GM23338 (cell line): ENCODE data around the gene TFDP1.

Source experiments
- CREB1 ChIP-seq: fragments of 250-450 bp; sonication (Bioruptor Pico); IDR thresholded peaks from 2 replicates; pipeline ENCODE4 v1.5.0; 2020; ENCODE audit warnings: low read depth, mild to moderate bottlenecking, moderate library complexity
- CTCF ChIP-seq, 2 experiments: fragments of 200-600 bp in 1 of 2; sonication (generic) in 1 of 2; conservative IDR thresholded peaks; 2 replicates each; pipeline versions ENCODE4 v1.5.1 to v1.6.1; 2016 to 2017; ENCODE audit warnings: antibody characterized with exemption in 2 of 2, low read depth in 2 of 2, mild to moderate bottlenecking in 2 of 2, moderate library complexity in 1 of 2
- EZH2 ChIP-seq: fragments of 200-600 bp; sonication (generic); IDR thresholded peaks from one replicate; pipeline ENCODE4 v1.8.0; 2017; ENCODE audit warnings: antibody characterized with exemption, mild to moderate bottlenecking, low read depth; ENCODE audit not compliant: unreplicated experiment
- EZH2phosphoT487 ChIP-seq: fragments of 200-600 bp; sonication (generic); IDR thresholded peaks from one replicate; pipeline ENCODE4 v1.8.1; 2018; ENCODE audit warnings: antibody characterized with exemption; ENCODE audit not compliant: unreplicated experiment
- POLR2AphosphoS5 ChIP-seq: IDR thresholded peaks from 2 replicates; pipeline ENCODE4 v1.6.1; 2016; ENCODE audit warnings: antibody characterized with exemption, low read depth
- STAT1 ChIP-seq: IDR thresholded peaks from one replicate; pipeline ENCODE4 v1.6.1; 2016; ENCODE audit warnings: antibody characterized with exemption; ENCODE audit not compliant: unreplicated experiment
- ZNF114 ChIP-seq: fragments of 250-450 bp; sonication (Bioruptor Pico); IDR thresholded peaks from 2 replicates; pipeline ENCODE4 v1.5.0; 2020; ENCODE audit warnings: mild to moderate bottlenecking, moderate library complexity

- TF ChIP-seq CTCF (conservative IDR thresholded peaks at IDR 0.05; ENCODE audit: low read depth in 2 of 2): no peak
- TF ChIP-seq ZNF114 (CRISPR knock-in tag): no peak
- TF ChIP-seq POLR2AphosphoS5: no peak
- no peak for TF ChIP-seq CREB1 (CRISPR knock-in tag)
- TF ChIP-seq EZH2: no peak
- no peak for TF ChIP-seq STAT1
- TF ChIP-seq EZH2phosphoT487: no peak
These were observed 39.7 kb downstream of the TFDP1 start for GRCh38 chr13:113624235-113624587.
